Fibroblast of villous mesenchyme (primary cell): Measurements from ENCODE around the gene MTCL3.

Experiments
- DNase-seq: peaks from one replicate; pipeline ENCODE4 v3.0.0-alpha.2; 2010; ENCODE audit warnings: low read depth
- H3K4me3 ChIP-seq: 2 replicates; pipeline ENCODE4 v1.5.1; 2011; ENCODE audit warnings: low read depth, mild to moderate bottlenecking, low read length
- TF ChIP-seq, protein P1 (sequence below): IDR thresholded peaks from 2 replicates; pipeline ENCODE4 v1.5.1; 2012; ENCODE audit warnings: low read depth, mild to moderate bottlenecking, low read length; ENCODE audit not compliant: insufficient read depth

The MTCL3 gene

DNA sequence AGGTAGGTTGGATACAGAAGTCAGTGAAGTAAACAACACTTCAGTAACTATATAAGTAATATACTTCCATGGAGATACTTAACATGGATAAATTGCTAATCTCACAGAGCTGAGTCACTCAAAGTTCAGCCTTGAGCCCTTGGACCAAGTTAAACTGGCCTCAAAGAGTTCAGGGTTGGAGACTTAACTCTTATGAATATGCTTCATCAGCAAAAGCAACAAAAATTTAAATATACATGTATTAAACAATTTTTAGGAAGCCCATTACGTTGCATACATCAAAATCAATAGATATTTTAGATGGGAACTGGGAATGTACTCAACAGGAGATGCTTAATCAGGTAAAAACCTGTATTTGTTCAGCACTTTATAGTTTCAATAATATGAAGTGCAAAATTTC, 12.2 kb downstream of the MTCL3 start:
- no peak for DNase-seq
- no peak overlapping the region for H3K4me3 ChIP-seq
- TF ChIP-seq, protein P1, sequence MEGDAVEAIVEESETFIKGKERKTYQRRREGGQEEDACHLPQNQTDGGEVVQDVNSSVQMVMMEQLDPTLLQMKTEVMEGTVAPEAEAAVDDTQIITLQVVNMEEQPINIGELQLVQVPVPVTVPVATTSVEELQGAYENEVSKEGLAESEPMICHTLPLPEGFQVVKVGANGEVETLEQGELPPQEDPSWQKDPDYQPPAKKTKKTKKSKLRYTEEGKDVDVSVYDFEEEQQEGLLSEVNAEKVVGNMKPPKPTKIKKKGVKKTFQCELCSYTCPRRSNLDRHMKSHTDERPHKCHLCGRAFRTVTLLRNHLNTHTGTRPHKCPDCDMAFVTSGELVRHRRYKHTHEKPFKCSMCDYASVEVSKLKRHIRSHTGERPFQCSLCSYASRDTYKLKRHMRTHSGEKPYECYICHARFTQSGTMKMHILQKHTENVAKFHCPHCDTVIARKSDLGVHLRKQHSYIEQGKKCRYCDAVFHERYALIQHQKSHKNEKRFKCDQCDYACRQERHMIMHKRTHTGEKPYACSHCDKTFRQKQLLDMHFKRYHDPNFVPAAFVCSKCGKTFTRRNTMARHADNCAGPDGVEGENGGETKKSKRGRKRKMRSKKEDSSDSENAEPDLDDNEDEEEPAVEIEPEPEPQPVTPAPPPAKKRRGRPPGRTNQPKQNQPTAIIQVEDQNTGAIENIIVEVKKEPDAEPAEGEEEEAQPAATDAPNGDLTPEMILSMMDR = no peak

DNA sequence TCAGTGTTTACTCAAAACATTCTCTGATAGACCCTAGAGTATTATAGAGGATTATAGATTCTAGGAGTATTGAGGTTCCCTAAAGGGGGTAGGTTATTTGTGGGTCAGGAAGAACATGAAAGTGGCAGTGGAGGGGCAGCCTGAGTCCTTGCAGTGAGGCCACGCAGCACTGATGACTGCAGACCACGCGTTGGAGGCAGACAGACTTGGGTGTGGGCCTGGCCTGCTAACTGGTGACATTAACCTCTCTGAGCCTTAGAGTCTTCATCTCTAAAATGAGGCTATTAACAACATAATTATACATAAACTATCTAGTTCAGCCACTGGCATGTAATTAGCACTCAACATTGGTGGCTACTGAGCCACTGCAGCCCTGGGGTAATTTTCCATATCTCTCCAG, 16.1 kb downstream of the MTCL3 start:
- DNase-seq = no peak
- no peak overlapping the region for H3K4me3 ChIP-seq
- TF ChIP-seq, protein P1 = no peak

DNA sequence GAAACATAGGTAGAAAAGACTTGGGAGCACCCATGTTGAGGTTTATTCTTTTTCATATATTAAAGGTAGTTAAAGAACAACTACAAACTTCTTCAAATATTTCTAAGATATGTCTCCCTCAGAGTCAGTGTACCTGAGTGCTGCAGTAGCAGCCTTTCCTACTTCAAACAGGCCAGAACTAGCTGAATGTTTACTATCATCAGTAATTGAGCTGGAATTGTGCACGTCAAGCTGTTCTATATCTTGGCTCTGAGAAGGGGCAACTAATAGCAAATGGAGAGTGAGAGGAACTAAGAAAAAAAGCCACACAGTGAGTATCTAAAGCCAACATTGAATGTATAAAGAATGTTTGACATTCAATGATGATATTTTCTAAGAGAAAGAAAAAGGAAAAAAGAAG, 21.7 kb downstream of the MTCL3 start:
- TF ChIP-seq, protein P1 = no peak
- DNase-seq = no peak
- H3K4me3 ChIP-seq = no peak overlapping the region

DNA sequence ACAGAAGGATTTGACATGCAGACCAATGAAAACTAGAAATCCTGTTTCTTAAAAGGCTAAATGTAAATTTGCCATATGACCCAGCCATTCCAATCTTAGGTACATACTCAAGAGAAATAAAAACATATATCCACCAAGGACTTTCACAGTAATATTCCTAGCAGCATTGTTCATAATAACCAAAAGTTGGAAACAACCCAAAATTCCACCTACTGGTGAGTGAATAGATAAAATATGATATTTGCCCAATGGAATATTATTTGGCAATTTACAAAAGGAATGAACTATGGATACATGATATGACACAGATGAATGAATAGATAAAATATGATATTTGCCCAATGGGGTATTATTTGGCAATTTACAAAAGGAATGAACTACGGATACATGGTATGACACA, 22.7 kb downstream of the MTCL3 start:
- TF ChIP-seq, protein P1 = no peak
- H3K4me3 ChIP-seq = no peak overlapping the region
- no peak for DNase-seq

DNA sequence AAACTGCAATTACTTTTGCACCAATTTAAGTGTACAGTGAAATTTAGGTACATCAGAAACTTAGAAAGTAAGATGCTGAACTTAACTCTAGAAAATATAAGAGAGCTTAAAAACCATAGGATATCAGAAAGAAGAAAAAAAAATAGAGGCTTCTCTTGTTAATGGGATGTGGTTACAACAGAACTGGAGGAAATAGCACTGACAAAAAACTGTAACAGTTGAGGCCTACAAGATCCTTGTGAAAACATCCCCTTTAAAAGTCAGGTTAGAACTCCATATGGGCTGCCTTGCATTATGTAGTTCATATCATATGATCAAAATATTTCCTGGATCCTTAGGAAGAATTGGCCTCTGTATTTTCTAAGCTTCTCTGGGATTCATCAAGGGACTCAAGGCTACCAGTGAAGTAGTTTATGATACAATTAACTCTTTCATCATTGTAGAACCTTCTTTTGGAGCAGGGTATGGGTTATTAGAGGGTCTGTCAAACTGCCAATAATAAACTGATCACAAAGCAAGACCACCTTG, 24.8 kb downstream of the MTCL3 start:
- no peak for DNase-seq
- TF ChIP-seq, protein P1 = no peak
- H3K4me3 ChIP-seq = no peak overlapping the region

DNA sequence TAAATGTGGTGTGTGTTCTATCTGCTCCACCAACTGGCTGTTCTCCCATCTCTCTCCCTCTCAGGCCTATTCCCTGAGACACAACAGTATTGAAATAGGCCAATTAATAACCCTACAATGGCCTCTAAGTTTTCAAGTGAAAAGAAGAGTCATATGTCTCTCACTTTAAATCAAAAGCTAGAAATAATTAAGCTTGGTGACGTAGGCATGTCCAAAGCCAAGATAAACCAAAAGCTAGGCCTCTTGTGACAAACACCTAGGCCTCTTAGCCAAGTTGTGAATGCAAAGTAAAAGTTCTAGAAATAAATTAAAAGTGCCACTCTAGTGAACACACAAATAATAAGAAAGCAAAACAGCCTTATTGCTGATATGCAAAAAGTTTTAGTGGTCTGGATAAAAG, 29.9 kb downstream of the MTCL3 start:
- H3K4me3 ChIP-seq = no peak overlapping the region
- TF ChIP-seq, protein P1 = no peak
- DNase-seq = no peak

DNA sequence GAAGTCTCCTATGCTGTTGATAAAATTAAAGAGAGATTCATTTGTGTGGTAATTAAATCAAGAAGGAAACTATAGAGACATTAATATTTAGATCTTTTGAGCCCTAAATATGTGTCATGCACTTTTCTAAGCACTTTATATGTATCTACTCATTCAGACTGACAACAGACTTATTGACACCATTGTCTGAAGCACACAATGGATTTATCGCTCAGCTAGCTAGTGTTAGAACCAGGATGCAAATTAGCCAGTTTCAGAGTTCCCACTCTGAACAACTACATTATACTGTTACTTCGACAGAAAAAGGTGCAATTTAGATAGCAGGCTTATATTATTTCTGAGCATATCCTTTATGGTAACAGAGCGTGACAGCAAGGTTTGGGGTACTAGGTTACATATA, 32.2 kb downstream of the MTCL3 start:
- no peak for DNase-seq
- TF ChIP-seq, protein P1 = no peak

More for the DNA sequence above, 32.2 kb downstream of the MTCL3 start:
- H3K4me3 ChIP-seq = no peak overlapping the region
